Activated T-helper 17 cell treated with anti-CD3 and anti-CD28 coated beads, Interleukin-2, amount 50 U/mL, for 72 hours (primary cell): ENCODE data around the gene PRDM1. TPM values are rescaled to one million over a fixed set of nuclear protein-coding genes. Genes with fewer than 3 reads are reported as not detected.

Experiments
- ATAC-seq: fragments of 150-1000 bp; cut with Tn5 transposase; replicated peaks from 2 replicates; pipeline ENCODE4 v1.10.0; 2021; ENCODE audit warnings: mild to moderate bottlenecking, moderate library complexity
- H3K27ac Mint-ChIP-seq: one replicate; pipeline ENCODE4 v1.8.0; 2022; ENCODE audit warnings: mixed read lengths
- H3K27me3 Mint-ChIP-seq: one replicate; pipeline ENCODE4 v1.8.0; 2022; ENCODE audit warnings: mixed read lengths
- H3K36me3 Mint-ChIP-seq: one replicate; pipeline ENCODE4 v1.8.0; 2022; ENCODE audit warnings: low read depth, mild to moderate bottlenecking, mixed read lengths
- H3K4me1 Mint-ChIP-seq: one replicate; pipeline ENCODE4 v1.8.0; 2022; ENCODE audit warnings: mixed read lengths
- H3K4me3 Mint-ChIP-seq: one replicate; pipeline ENCODE4 v1.8.0; 2022; ENCODE audit warnings: mild to moderate bottlenecking, mixed read lengths
- H3K9me3 Mint-ChIP-seq: one replicate; pipeline ENCODE4 v1.8.0; 2022; ENCODE audit warnings: mixed read lengths
- total RNA-seq, 2 donors: library from RNA; stranded (reverse); gene quantifications; one replicate each; pipeline ENCODE4 v1.2.3, GENCODE V29; 2022

PRDM1 gene
- total RNA-seq, 2 donors from 2014 or later = 138 to 149 TPM

- no peak for ATAC-seq
- H3K4me1 Mint-ChIP-seq = peaks cover 47% of the 10 kb centered on the region
- no peaks in the 10 kb centered on the region for H3K27me3 Mint-ChIP-seq
- H3K9me3 Mint-ChIP-seq = no peaks in the 10 kb centered on the region
- H3K27ac Mint-ChIP-seq = no peak overlapping the region
- H3K36me3 Mint-ChIP-seq = peaks cover 85% of the 10 kb centered on the region
- peak overlapping the region; percentile 90 for H3K4me3 Mint-ChIP-seq
These were observed 22.0 kb downstream of the PRDM1 start for GRCh38 chr6:106108129-106108528.

DNA sequence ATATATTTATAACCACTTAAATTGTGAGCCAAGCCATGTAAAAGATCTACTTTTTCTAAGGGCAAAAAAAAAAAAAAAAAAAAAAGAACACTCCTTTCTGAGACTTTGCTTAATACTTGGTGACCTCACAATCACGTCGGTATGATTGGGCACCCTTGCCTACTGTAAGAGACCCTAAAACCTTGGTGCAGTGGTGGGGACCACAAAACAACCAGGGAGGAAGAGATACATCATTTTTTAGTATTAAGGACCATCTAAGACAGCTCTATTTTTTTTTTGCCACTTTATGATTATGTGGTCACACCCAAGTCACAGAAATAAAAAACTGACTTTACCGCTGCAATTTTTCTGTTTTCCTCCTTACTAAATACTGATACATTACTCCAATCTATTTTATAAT lies 22.9 kb downstream of the PRDM1 start:
- Mint-ChIP-seq H3K27ac (no peak overlapping the region), H3K36me3 (peaks cover 76% of the 10 kb centered on the region), H3K4me1 (peaks cover 55% of the 10 kb centered on the region), H3K27me3 (no peaks in the 10 kb centered on the region), H3K4me3 (peak overlapping the region; percentile 90), H3K9me3 (no peaks in the 10 kb centered on the region)
- no peak for ATAC-seq

GRCh38 chr6:106110164-106110826 lies 24.2 kb downstream of the PRDM1 start:
- Mint-ChIP-seq H3K4me1 (peaks cover 50% of the 10 kb centered on the region), H3K9me3 (no peaks in the 10 kb centered on the region), H3K4me3 (peak overlapping the region; percentile 53), H3K36me3 (peaks cover 63% of the 10 kb centered on the region), H3K27ac (no peak overlapping the region), H3K27me3 (no peaks in the 10 kb centered on the region)
- no peak for ATAC-seq

GRCh38 chr6:106112433-106112832 lies 26.3 kb downstream of the PRDM1 start:
- peaks cover 54% of the 10 kb centered on the region for H3K4me1 Mint-ChIP-seq
- peak overlapping the region; percentile 11 for H3K27ac Mint-ChIP-seq
- H3K4me3 Mint-ChIP-seq = peak overlapping the region; percentile 53
- ATAC-seq = peak; percentile 29
- H3K27me3 Mint-ChIP-seq = no peaks in the 10 kb centered on the region
- H3K36me3 Mint-ChIP-seq = peaks cover 42% of the 10 kb centered on the region
- H3K9me3 Mint-ChIP-seq = no peaks in the 10 kb centered on the region

DNA sequence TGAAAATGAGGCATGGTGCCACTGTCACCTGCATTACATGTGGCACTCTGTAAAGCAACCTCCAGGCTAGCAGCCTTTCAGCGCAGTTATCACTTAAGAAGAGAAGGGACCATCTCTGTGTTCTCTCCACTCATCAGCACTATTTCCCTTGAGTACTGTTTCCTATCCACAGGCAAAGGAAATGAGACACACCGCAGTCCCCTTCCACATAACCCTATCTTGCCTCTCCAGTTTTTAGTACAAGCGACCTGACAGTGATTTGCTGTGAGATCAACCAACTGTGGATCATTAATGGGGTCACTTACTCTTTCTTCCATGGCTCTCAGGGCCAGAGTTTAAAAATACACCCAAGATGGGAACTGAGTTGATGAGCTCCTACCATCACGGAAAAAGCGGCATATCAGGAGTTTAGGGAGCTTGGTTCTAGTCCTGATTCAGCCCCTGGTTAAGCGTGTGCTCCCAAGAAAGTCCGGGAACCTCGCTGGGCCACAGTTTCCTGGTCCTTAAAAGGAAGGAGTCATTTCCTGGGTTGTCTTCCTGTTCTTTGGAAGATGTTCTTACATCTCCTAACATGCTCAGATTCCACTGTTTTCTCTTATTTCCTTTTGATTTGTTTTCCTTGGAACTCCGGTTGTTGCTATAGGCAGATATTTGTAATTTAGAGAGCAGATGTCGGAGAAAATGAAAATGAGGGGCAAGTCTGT lies 27.3 kb downstream of the PRDM1 start:
- peak overlapping the region; percentile 11 for H3K27ac Mint-ChIP-seq
- H3K9me3 Mint-ChIP-seq = no peaks in the 10 kb centered on the region
- peaks cover 32% of the 10 kb centered on the region for H3K36me3 Mint-ChIP-seq
- peak overlapping the region; percentile 53 for H3K4me3 Mint-ChIP-seq
- peaks cover 53% of the 10 kb centered on the region for H3K4me1 Mint-ChIP-seq
- ATAC-seq = peak; percentile 17
- no peaks in the 10 kb centered on the region for H3K27me3 Mint-ChIP-seq

GRCh38 chr6:106114492-106114891 lies 28.4 kb downstream of the PRDM1 start:
- H3K27ac Mint-ChIP-seq = peak overlapping the region; percentile 11
- peaks cover 58% of the 10 kb centered on the region for H3K4me1 Mint-ChIP-seq
- H3K9me3 Mint-ChIP-seq = no peaks in the 10 kb centered on the region
- ATAC-seq = peak; percentile 88
- peak overlapping the region; percentile 53 for H3K4me3 Mint-ChIP-seq
- peaks cover 21% of the 10 kb centered on the region for H3K36me3 Mint-ChIP-seq
- no peaks in the 10 kb centered on the region for H3K27me3 Mint-ChIP-seq

DNA sequence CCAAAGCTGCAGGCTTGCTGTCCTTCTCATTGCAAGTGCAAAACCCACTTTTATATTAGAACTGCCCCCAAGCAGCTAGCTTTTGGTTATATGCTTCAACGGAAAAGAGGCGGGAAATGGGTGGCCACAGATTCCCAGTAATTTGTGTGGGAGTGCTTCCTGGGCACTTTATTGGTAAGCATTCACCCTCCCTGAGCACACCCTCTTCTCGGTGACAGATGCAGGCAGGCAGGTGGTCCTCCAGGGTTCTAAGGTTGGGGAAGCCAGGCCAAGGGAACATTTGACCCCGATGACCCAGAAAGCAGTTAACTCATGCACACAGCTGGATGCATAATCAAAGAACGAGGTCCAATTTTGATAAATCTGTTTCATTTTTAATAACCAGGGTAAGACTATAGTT lies 29.1 kb downstream of the PRDM1 start:
- Mint-ChIP-seq H3K4me1 (peaks cover 62% of the 10 kb centered on the region), H3K36me3 (peaks cover 13% of the 10 kb centered on the region), H3K27ac (peak overlapping the region; percentile 11), H3K27me3 (no peaks in the 10 kb centered on the region), H3K9me3 (no peaks in the 10 kb centered on the region), H3K4me3 (peak overlapping the region; percentile 53)
- ATAC-seq = no peak

DNA sequence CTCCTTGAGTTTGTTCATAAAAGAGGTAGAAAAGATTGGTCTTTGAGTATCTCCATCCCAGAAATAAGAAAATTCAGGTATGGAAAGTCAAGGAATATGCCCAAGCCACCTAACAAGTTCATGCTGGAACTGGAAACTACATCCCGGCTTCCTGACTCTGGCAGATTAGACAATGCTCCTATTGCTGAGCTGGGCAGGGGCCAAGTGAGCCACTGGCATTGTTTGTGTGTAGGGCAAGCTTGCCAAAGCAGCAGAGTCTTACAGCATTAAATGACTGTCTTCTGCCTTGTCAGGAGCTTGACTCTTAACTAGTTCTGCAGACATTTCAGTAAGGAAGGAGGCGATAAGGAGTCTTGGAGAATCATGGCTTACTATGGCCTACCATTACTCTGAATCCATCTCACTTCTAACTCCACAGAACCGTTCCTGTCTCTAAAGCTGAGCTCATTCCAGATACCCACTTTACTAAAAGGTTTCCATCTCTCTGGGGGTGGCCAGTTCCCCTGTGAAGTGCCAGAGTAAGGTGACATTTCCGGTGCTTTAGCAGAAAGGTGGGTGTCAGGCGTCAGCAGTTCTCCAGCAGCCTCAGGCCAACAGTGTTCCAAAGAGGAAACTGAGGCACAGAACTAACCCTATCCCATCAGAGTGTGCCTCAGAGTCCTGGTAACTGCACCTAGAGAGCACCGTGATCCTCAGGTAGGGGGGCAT lies 30.1 kb downstream of the PRDM1 start:
- Mint-ChIP-seq H3K27me3 (no peaks in the 10 kb centered on the region), H3K9me3 (no peaks in the 10 kb centered on the region), H3K36me3 (peaks cover 3% of the 10 kb centered on the region), H3K4me3 (peak overlapping the region; percentile 53), H3K4me1 (peaks cover 66% of the 10 kb centered on the region), H3K27ac (peak overlapping the region; percentile 32)
- ATAC-seq = no peak

GRCh38 chr6:106117579-106117978 lies 31.4 kb downstream of the PRDM1 start:
- Mint-ChIP-seq H3K9me3 (no peaks in the 10 kb centered on the region), H3K4me1 (peaks cover 59% of the 10 kb centered on the region), H3K36me3 (no peaks in the 10 kb centered on the region), H3K27me3 (no peaks in the 10 kb centered on the region), H3K27ac (peak overlapping the region; percentile 46), H3K4me3 (peak overlapping the region; percentile 53)
- peak; percentile 38 for ATAC-seq

DNA sequence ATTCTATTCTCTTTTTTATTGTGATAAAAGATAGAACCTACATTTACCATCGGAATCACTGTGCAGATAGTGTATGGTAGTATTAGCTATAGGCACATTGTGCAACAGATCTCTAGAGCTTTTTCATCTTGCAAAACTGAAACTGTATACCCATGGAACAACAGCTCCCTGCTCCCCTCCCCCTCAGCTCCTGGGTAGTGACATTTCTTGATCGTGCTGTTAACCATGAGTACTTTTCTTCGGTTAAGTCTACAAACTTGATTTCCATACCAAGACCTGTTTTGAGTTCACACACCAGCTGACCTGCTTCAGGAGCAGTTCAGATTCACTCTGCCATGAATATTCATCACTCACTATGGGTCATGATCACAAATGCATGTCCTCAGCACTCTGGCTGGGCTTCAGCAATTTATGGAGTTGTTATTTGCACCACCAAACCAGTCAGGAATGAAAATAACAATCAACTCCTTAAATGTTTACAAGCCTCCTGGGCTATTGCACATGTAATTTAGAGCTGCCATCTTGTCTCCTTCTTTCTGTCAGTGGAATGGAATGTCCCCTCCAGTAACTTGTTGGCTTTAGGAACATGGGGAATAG lies 32.8 kb downstream of the PRDM1 start:
- H3K4me1 Mint-ChIP-seq = peaks cover 49% of the 10 kb centered on the region
- H3K36me3 Mint-ChIP-seq = no peaks in the 10 kb centered on the region
- H3K9me3 Mint-ChIP-seq = no peaks in the 10 kb centered on the region
- H3K27me3 Mint-ChIP-seq = no peaks in the 10 kb centered on the region
- H3K4me3 Mint-ChIP-seq = peak overlapping the region; percentile 8
- H3K27ac Mint-ChIP-seq = no peak overlapping the region
- ATAC-seq = no peak

DNA sequence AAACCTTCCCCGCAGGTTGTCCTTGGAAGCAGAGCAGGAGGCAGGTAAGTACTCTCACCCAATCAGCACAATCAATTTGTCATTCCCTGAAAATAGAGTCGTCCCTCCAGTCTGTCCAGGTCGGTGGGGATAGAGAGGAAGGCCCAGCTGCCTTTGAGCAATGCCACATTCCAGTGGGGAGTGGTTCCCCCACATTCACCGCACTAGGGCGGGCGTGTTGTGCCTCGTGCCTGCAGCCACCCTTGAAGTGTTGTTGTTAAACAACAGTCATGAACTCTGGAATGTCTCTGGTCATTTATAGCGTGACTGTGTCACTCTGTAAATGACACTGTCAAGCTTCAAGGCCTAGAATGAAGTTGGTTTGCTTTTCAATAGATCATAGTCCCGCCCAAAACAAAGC lies 33.4 kb downstream of the PRDM1 start:
- H3K4me3 Mint-ChIP-seq = peak overlapping the region; percentile 8
- no peaks in the 10 kb centered on the region for H3K36me3 Mint-ChIP-seq
- no peak for ATAC-seq
- H3K9me3 Mint-ChIP-seq = no peaks in the 10 kb centered on the region
- no peaks in the 10 kb centered on the region for H3K27me3 Mint-ChIP-seq
- H3K27ac Mint-ChIP-seq = no peak overlapping the region
- H3K4me1 Mint-ChIP-seq = peaks cover 45% of the 10 kb centered on the region

DNA sequence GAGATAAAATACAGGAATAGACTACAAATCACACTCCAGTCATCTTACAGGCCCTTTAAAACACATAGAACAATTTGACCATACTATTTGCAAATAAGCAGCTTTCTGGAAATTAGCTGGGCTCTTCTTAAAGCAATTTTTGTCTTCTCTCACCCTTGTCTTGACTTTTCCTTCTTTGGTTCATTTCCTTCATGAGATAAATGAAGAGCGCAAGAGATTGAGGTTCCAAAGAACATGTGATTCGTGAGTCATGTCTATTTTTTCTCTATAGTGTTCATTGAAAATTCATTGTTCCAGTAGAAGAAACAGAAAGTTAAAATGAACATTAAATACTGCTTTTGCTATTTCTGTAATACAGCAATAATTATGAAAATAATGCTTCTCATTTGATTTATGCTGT lies 33.9 kb downstream of the PRDM1 start:
- H3K36me3 Mint-ChIP-seq = no peaks in the 10 kb centered on the region
- no peaks in the 10 kb centered on the region for H3K27me3 Mint-ChIP-seq
- ATAC-seq = no peak
- peaks cover 45% of the 10 kb centered on the region for H3K4me1 Mint-ChIP-seq
- no peak overlapping the region for H3K27ac Mint-ChIP-seq
- peak overlapping the region; percentile 8 for H3K4me3 Mint-ChIP-seq
- no peaks in the 10 kb centered on the region for H3K9me3 Mint-ChIP-seq

DNA sequence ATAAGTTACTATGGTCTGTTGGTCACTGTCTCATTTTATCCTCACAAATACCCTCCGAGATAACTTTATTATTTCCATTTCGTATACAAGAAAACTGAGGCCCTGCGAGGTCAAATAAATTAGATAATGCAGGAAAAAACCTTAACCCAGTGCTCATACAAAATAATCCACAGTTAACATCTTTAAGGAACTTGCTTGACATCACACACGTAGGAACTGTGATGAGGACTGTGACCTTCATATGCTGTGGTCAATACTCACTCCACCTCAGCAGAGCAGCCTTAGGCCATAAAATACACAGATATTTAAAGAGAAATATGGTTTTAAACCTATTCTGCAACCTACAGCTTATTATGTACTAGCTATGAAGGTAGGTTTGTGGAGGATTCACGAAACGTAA lies 34.3 kb downstream of the PRDM1 start:
- no peaks in the 10 kb centered on the region for H3K9me3 Mint-ChIP-seq
- H3K27me3 Mint-ChIP-seq = no peaks in the 10 kb centered on the region
- no peak for ATAC-seq
- H3K36me3 Mint-ChIP-seq = no peaks in the 10 kb centered on the region
- peaks cover 45% of the 10 kb centered on the region for H3K4me1 Mint-ChIP-seq
- H3K27ac Mint-ChIP-seq = no peak overlapping the region
- H3K4me3 Mint-ChIP-seq = peak overlapping the region; percentile 8

- no peaks in the 10 kb centered on the region for H3K36me3 Mint-ChIP-seq
- no peak overlapping the region for H3K4me3 Mint-ChIP-seq
- H3K4me1 Mint-ChIP-seq = peaks cover 44% of the 10 kb centered on the region
- H3K27me3 Mint-ChIP-seq = no peaks in the 10 kb centered on the region
- no peak overlapping the region for H3K27ac Mint-ChIP-seq
- H3K9me3 Mint-ChIP-seq = no peaks in the 10 kb centered on the region
- ATAC-seq = no peak
These were observed 36.3 kb downstream of the PRDM1 start for GRCh38 chr6:106122306-106122918.
